C4-2B (cell line): Measurements from ENCODE around the gene MAGI2.

Experiments
- CTCF ChIP-seq: fragments of 450-650 bp; conservative IDR thresholded peaks from 2 replicates; pipeline ENCODE4 v1.5.1; 2017; ENCODE audit warnings: mild to moderate bottlenecking
- ZFX ChIP-seq: fragments of 450-650 bp; IDR thresholded peaks from 2 replicates; pipeline ENCODE4 v1.6.1; 2017

- no peak for TF ChIP-seq CTCF
- TF ChIP-seq ZFX, result no peak
Measured at GRCh38 chr7:78499971-78500370, 953.5 kb downstream of the MAGI2 start.
